A549 treated with GW870086 at 1 μM for 4 hours (cell line): Measurements from ENCODE around the gene ITIH4. TPM values are rescaled to one million over a fixed set of nuclear protein-coding genes. Genes with fewer than 3 reads are reported as not detected.

Experiments
- total RNA-seq: library from RNA; stranded (reverse); fragments of 200-300 nt; extraction: Qiagen RNA extraction; gene quantifications from 5 replicates; pipeline ENCODE4 v1.2.3, GENCODE V29; 2022; ENCODE audit warnings: low read depth

ITIH4 gene
- 0.47 to 1.7 TPM (median 0.97 TPM) in 5 replicates for total RNA-seq

DNA sequence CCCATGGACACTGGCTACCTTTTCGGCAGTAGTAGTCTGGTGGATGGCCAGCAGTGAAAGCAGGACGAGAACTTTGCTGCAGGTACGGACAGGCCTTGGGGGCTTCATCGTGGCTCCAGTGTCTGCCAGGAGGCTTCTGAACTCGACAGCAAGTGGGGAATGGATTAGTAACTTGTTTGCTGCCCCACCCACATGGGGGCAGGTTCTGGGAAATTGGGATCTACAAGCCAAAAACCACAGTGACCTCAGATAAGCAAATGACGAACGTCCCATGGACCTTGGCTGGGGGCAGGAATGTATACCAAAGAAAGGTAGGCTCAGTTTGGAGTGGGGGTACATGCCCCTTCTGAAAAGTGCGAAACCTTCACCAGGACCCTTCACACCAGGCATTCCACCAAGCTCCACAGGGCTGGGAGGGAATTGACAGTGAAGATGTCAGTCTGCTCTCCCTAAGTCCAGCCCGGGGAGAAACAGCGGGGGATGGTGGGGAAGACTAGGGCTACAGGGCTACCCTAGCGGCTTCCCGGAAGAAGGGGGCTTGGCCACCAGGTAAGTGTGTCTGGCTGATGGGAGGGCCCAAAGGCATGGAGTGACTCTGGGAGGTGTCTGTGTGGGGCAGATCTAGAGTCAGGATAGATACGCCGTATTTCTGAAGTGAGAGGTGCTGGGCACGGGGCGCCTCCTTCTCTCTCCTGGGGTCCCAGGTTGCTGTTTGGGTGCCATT, at the start of gene ITIH4:
Gene ITIH4, minus strand, starts transcription at position 138 of the 724 bp plus-strand sequence. Its CDS starts 30 bp downstream, at position 108.

DNA sequence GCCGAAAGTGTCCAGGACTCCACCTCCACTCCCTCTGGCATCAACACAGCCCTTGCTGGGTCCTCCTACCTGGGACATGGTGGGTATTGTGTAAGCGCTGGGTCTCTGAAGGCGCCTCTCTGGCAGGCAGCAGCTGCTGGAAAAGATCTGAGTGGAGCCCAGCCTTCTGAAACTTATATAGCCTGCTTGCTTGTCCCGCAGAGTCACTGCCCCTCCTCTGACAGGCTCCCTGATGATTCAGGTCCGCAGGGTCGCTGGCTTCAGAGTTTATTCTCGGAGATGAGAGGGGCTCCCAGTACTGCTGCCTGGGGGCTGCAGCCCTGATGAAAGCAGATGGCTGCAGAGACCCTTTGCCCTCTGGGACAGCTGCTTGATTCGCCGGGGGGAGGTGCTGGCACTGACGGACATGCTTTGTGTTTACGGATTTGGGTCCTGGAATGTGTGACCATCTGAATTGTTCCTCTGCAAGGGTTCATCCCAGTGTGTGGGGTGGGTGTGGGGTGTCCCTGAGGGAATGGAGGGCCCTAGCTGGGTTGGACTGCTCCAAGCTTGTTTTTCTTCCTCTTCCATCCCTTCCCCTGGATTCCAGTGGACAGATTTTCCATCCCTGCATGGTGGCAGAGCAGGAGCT, 4.5 kb upstream of the ITIH4 start, which contains the start of gene MUSTN1:
Gene MUSTN1, minus strand, starts transcription at position 149 of the 631 bp plus-strand sequence. Its CDS starts 71 bp downstream, at position 78.

DNA sequence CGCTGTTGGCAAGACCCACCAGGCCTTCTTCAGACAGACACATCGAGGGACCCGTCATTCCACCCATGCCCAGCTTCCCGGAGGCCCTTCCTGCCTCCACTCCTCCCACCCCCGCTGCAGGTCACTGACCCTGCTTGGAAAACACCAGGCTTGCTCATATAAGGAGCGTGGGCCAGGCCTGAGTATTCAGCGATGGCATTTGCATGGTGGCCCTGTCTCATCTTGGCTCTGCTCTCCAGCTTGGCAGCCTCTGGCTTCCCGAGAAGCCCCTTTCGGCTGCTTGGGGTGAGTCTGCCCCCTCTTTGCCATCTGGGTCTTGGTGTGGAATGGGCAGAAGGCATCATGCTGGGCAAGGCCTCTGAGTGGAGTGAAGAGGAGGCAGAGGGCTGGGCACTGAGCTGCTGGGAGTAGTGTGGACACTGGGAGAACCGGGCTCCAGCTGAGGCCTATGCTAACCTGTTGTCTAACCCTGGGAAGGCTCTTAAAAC, 35.8 kb downstream of the ITIH4 start, which contains the start of gene ITIH3:
Gene ITIH3, plus strand, starts transcription at position 185 of the 488 bp plus-strand sequence. Its CDS starts 8 bp downstream, at position 193.

DNA sequence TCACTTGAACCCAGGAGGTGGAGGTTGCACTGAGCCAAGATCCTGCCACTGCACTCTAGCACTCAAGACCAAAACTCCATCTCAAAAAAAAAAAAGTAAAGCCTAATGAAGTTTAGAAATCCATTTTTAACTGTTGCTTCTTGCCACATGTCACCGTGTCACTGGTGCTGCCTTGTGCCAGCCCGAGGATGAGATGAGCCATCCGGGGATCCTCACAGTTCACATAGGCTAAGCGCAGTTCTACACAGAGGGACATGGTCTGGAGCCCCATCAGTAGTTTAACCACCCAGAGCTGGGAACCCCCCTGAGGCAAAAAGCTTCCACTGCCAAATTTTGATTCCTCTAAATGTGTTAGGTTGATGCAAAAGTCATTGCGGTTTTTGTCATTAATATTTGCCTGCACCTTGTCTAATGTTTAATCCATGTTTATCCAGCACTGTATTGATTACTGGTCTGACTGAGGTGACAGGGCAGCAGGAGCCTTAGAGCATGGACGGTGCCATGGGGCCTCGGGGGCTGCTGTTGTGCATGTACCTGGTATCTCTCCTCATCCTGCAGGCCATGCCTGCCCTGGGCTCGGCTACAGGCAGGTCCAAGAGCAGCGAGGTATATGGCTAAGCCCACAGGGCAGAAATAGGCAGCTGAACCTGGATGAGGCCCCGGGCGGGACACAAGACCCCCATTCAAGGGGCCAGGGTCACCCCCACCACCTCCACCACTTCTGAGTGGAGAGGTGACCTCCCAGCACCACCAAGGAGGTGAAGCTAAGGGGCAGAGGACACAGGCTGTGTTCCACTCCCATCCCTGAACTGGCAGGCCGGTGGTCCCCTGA, 53.1 kb downstream of the ITIH4 start, which contains the start of gene ITIH1:
Gene ITIH1, plus strand, starts transcription at position 473 of the 832 bp plus-strand sequence. Its CDS starts 17 bp downstream, at position 490.

DNA sequence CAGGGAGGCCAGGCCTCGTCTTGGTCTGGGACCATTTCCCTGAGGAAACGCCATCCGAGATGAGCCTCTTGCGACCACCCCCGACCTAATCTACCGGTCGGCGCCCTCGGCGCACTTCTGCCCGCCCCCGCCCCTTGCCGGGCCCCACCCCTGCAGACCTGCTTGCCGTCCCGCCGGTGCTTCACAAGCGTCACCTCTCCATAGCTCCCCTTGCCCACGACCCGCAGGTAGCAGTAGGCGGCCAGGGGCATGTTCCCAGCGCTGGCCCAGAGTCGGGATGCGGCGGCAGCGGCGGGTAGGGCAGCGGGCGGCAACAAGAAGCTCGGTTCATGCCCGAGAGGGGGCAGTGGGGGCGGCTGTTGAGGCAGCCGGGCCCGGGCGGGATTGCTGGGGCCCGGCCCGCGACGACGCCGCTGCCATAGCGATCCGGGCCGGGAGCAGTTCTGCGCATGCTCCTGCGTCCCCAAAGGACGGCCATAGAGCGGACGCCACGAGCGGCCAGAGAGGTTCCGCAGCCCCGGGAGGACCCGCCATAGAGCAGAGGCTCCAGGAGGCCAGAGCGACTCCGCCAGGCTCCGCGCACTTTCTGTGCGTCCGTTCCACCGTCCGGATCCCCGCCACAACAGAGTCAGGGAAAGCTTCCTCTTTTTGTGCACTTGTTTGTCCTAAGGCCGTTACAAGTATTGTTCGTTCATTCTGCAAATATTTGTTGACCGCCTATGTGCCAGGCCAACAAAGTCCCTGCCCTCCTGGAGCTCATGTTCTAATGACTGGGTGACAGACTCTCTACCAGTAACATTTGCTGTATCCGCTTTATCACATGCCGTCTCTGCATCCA, 59.8 kb downstream of the ITIH4 start, which contains the start of gene NEK4:
Gene NEK4, minus strand, starts transcription at position 445 of the 838 bp plus-strand sequence. Its CDS starts 194 bp downstream, at position 251.

Other genes starting within 250 kb of the ITIH4 start
- gene PBRM1, start 144.8 kb downstream of the ITIH4 start, total RNA-seq, result 12.0 to 17.2 TPM (median 14.8 TPM) in 5 replicates
- 93.4 to 131 TPM (median 97.8 TPM) in 5 replicates for gene GNL3, start 144.6 kb downstream of the ITIH4 start, total RNA-seq
- gene GLT8D1, start 124.9 kb downstream of the ITIH4 start, total RNA-seq, result 31.7 to 39.6 TPM (median 38.2 TPM) in 5 replicates
- gene SPCS1, start 124.6 kb downstream of the ITIH4 start, total RNA-seq, result 147 to 172 TPM (median 165 TPM) in 5 replicates
- 10.7 to 14.5 TPM (median 14.0 TPM) in 5 replicates for gene NEK4, start 59.7 kb downstream of the ITIH4 start, total RNA-seq
- gene ITIH1, start 53.1 kb downstream of the ITIH4 start, total RNA-seq, result not detected in 5 replicates
- 0.08 to 0.22 TPM (median 0.17 TPM) in 4 of 5 replicates, not detected in the other for gene ITIH3, start 35.9 kb downstream of the ITIH4 start, total RNA-seq
- gene MUSTN1, start 4.3 kb upstream of the ITIH4 start, total RNA-seq, result 0.35 TPM in 1 of 5 replicates, not detected in the others
- gene STIMATE, start 66.9 kb upstream of the ITIH4 start, total RNA-seq, result 5.9 to 9.4 TPM (median 7.7 TPM) in 5 replicates
- gene SFMBT1, start 215.4 kb upstream of the ITIH4 start, total RNA-seq, result 6.6 to 8.7 TPM (median 8.4 TPM) in 5 replicates